ENCODE measurements around the gene CAMSAP1. TPM values are rescaled to one million over a fixed set of nuclear protein-coding genes. Genes with fewer than 3 reads are reported as not detected.

The CAMSAP1 gene
- total RNA-seq, 1 experiment from 2014 or later, result 52.7 TPM

DNA sequence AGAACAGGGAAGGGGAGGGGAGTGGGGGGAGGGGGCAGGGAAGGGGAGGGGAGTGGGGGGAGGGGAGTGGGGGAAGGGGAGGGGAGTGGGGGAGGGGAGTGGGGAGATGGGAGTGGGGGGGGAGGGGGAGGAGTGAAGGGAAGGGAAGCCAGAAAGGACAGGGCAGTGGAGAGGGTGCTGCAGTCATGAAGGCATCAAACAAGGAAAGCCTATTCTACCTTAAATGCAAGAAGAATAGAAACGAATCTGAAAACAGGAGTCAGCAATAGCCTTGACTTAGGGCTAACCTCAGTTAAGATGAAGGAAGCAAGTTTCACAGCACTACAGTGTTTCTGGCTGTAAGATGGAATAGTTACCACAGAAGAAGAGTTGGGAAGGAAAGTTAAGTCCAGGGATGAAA, 59.5 kb downstream of the CAMSAP1 start:
- TF ChIP-seq, protein P1, sequence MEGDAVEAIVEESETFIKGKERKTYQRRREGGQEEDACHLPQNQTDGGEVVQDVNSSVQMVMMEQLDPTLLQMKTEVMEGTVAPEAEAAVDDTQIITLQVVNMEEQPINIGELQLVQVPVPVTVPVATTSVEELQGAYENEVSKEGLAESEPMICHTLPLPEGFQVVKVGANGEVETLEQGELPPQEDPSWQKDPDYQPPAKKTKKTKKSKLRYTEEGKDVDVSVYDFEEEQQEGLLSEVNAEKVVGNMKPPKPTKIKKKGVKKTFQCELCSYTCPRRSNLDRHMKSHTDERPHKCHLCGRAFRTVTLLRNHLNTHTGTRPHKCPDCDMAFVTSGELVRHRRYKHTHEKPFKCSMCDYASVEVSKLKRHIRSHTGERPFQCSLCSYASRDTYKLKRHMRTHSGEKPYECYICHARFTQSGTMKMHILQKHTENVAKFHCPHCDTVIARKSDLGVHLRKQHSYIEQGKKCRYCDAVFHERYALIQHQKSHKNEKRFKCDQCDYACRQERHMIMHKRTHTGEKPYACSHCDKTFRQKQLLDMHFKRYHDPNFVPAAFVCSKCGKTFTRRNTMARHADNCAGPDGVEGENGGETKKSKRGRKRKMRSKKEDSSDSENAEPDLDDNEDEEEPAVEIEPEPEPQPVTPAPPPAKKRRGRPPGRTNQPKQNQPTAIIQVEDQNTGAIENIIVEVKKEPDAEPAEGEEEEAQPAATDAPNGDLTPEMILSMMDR (conservative IDR thresholded peaks at IDR 0.05), result no peak
- no peaks in the 10 kb centered on the region for H3K27me3 ChIP-seq (ENCODE audit: insufficient read depth, low read length)
- H3K4me1 Mint-ChIP-seq, result peaks cover 25 to 27% of the 10 kb centered on the region in 2 experiments
- 0 out of 2 replicates have a peak, but pooled peaks cover 6% of the 10 kb centered on the region for H3K4me1 ChIP-seq (ENCODE audit: insufficient read depth, low read length)
- no peak overlapping the region for H2BK12ac ChIP-seq (ENCODE audit: insufficient read length, low read depth, low read length)
- H4K5ac ChIP-seq (ENCODE audit: insufficient read length, low read depth, low read length), result no peak overlapping the region
- H3T11ph ChIP-seq (ENCODE audit: low read length), result no peak overlapping the region
- H2AFZ ChIP-seq (ENCODE audit: low read length), result no peak overlapping the region
- no peak overlapping the region for H2BK20ac ChIP-seq (ENCODE audit: low read depth, low read length, poor library complexity, severe bottlenecking)
- H3K4me2 ChIP-seq (ENCODE audit: insufficient read depth, insufficient read length, low read length), result no peak overlapping the region
- H3K9ac ChIP-seq (ENCODE audit: extremely low read depth, insufficient read length, low read length), result no peak overlapping the region
- DNase-seq, result no peak
- no peak overlapping the region for H4K91ac ChIP-seq (ENCODE audit: insufficient read length, low read depth, low read length)
- no peaks in the 10 kb centered on the region for H3K79me1 ChIP-seq (ENCODE audit: insufficient read depth, low read depth, low read length, poor library complexity, severe bottlenecking)
- no peak overlapping the region for H3K56ac ChIP-seq (ENCODE audit: insufficient read length, low read depth, low read length)
- H3K18ac ChIP-seq (ENCODE audit: insufficient read length, low read depth, low read length), result no peak overlapping the region
- no peaks in the 10 kb centered on the region for H3K23me2 ChIP-seq (ENCODE audit: insufficient read length, low read depth, low read length, poor library complexity, severe bottlenecking)
- H3K4ac ChIP-seq (ENCODE audit: low read depth, low read length), result no peak overlapping the region
- H3K79me2 ChIP-seq (ENCODE audit: insufficient read depth, low read length), result peaks cover 2% of the 10 kb centered on the region; the same call in 1 of the 2 replicates
- no peak overlapping the region for H3K27ac ChIP-seq (ENCODE audit: insufficient read length, low read depth, low read length)
- no peaks in the 10 kb centered on the region for H3K9me3 ChIP-seq (ENCODE audit: control insufficient read depth, low read depth, low read length)
- H3K4me3 Mint-ChIP-seq, result no peak overlapping the region
- H3K9me3 Mint-ChIP-seq, result peaks cover 28 to 34% of the 10 kb centered on the region in 2 experiments
- H3K14ac ChIP-seq (ENCODE audit: insufficient read depth, low read length), result no peak overlapping the region
- no peak overlapping the region for H2BK5ac ChIP-seq (ENCODE audit: insufficient read length, low read length)
- no peak overlapping the region for H2AK5ac ChIP-seq (ENCODE audit: insufficient read length, low read length)
- H3K27ac Mint-ChIP-seq, result peak overlapping the region in 1 of 3 experiments; percentile 8; a peak in 1 of 7 replicates
- no peaks in the 10 kb centered on the region for H4K20me1 ChIP-seq (ENCODE audit: control insufficient read depth, insufficient read depth, insufficient read length)
- WGBS (ENCODE audit: extremely low coverage, insufficient read length, low lambda C conversion rate), result no CpG with 5 or more reads among the region's 1 CpG
- H2BK120ac ChIP-seq (ENCODE audit: low read depth, low read length, poor library complexity, severe bottlenecking), result no peak overlapping the region
- H3K36me3 Mint-ChIP-seq (ENCODE audit: insufficient read depth in 1 of 3, low read depth in 3 of 3), result peaks cover 52 to 79% (median 74%) of the 10 kb centered on the region in 3 experiments
- no peak overlapping the region for H2BK15ac ChIP-seq (ENCODE audit: low read depth, low read length)
- no peaks in the 10 kb centered on the region for H3K27me3 Mint-ChIP-seq (ENCODE audit: low read depth)
- no peak overlapping the region for H4K8ac ChIP-seq (replicated peaks; ENCODE audit: insufficient read length, low read depth, low read length)
- H3K23ac ChIP-seq (ENCODE audit: insufficient read length, low read depth, low read length), result no peak overlapping the region

Measured in H9 (cell line).